Keratinocyte (primary cell): Measurements from ENCODE around the gene RSAD1. TPM values are rescaled to one million over a fixed set of nuclear protein-coding genes. Genes with fewer than 3 reads are reported as not detected.

ENCODE experiments used
- DNase-seq: peaks from one replicate; pipeline ENCODE4 v3.0.0-alpha.2; 2011; ENCODE audit warnings: low read depth, missing footprints, low spot score
- FAIRE-seq: peaks from 2 replicates; lab custom pipeline; 2011; peaks lifted over from hg19 to GRCh38; lab: Jason Lieb, UNC
- H2AFZ ChIP-seq: 2 replicates; pipeline ENCODE4 v1.6.0; 2012; ENCODE audit warnings: low read length, control low read depth, inconsistent platforms; ENCODE audit not compliant: control insufficient read depth
- H3K27ac ChIP-seq: 2 replicates; pipeline ENCODE4 v1.5.1; 2011; ENCODE audit warnings: low read length; ENCODE audit not compliant: control insufficient read depth, insufficient read depth
- H3K27me3 ChIP-seq: 3 replicates; pipeline ENCODE4 v1.6.0; 2011; ENCODE audit warnings: low read length; ENCODE audit not compliant: control insufficient read depth, insufficient read depth; ENCODE audit errors: extremely low read depth
- H3K36me3 ChIP-seq, 2 experiments: 2 replicates in 1 of 2; 3 replicates in 1 of 2; pipeline ENCODE4 v1.5.1; 2011; ENCODE audit warnings: low read length in 2 of 2, mild to moderate bottlenecking in 1 of 2; ENCODE audit not compliant: control insufficient read depth in 2 of 2, insufficient read depth in 2 of 2; ENCODE audit errors: extremely low read depth in 1 of 2
- H3K4me1 ChIP-seq: 3 replicates; pipeline ENCODE4 v1.5.1; 2011; ENCODE audit warnings: low read length; ENCODE audit not compliant: control insufficient read depth, insufficient read depth; ENCODE audit errors: extremely low read depth
- H3K4me2 ChIP-seq: 3 replicates; pipeline ENCODE4 v1.6.0; 2011; ENCODE audit warnings: low read depth, low read length; ENCODE audit not compliant: control insufficient read depth, insufficient read depth; ENCODE audit errors: extremely low read depth
- H3K4me3 ChIP-seq, 3 experiments: fragments of 200-600 bp in 1 of 3; sonication (generic) in 1 of 3; 2 replicates in 2 of 3; 3 replicates in 1 of 3; pipeline ENCODE4 v1.5.1; 2011 to 2016; ENCODE audit warnings: low read length in 3 of 3, mild to moderate bottlenecking in 3 of 3, control low read depth in 2 of 3, inconsistent platforms in 1 of 3, low read depth in 1 of 3, mixed read lengths in 1 of 3, mixed run types in 1 of 3, moderate library complexity in 1 of 3; ENCODE audit not compliant: control insufficient read depth in 2 of 3, insufficient read depth in 2 of 3; ENCODE audit errors: extremely low read depth in 1 of 3
- H3K79me2 ChIP-seq: 2 replicates; pipeline ENCODE4 v1.6.0; 2012; ENCODE audit warnings: low read length; ENCODE audit not compliant: control insufficient read depth, insufficient read depth
- H3K9ac ChIP-seq: 3 replicates; pipeline ENCODE4 v1.6.0; 2011; ENCODE audit warnings: low read length; ENCODE audit not compliant: control insufficient read depth, insufficient read depth; ENCODE audit errors: extremely low read depth
- H3K9me1 ChIP-seq: 3 replicates; pipeline ENCODE4 v1.6.0; 2011; ENCODE audit warnings: low read length; ENCODE audit not compliant: control insufficient read depth, insufficient read depth; ENCODE audit errors: extremely low read depth
- H3K9me3 ChIP-seq: 2 replicates; pipeline ENCODE4 v1.5.1; 2012; ENCODE audit warnings: low read depth, low read length; ENCODE audit not compliant: control insufficient read depth
- H4K20me1 ChIP-seq: 3 replicates; pipeline ENCODE4 v1.6.0; 2011; ENCODE audit warnings: low read length; ENCODE audit not compliant: control insufficient read depth, insufficient read depth; ENCODE audit errors: extremely low read depth
- EZH2 ChIP-seq: IDR thresholded peaks from one replicate; pipeline ENCODE4 v1.6.1; 2012; ENCODE audit warnings: inconsistent platforms, mild to moderate bottlenecking, low read length, moderate library complexity
- dilution Hi-C: fragments of 300-500 bp; cut with MboI; formaldehyde crosslinking; loops from one replicate; pipeline ENCODE4 v1.7.0; 2020; ENCODE audit warnings: low sequenced_read_pairs; ENCODE audit not compliant: extremely low pct_ligation_motif_present
- polyA plus RNA-seq, 5 experiments: library from polyadenylated mRNA; depleted of rRNA in 3 of 5; stranded (reverse) in 3 of 5; stranded (forward) in 1 of 5; unstranded in 1 of 5; fragments of >200 nt; gene quantifications; 1 replicate in 1 of 5; 2 replicates in 3 of 5; 3 replicates in 1 of 5; pipeline versions ENCODE4 v1.2.1 to v1.2.3, GENCODE V29; 2011 to 2012; ENCODE audit warnings: missing spikeins in 2 of 5, low read depth in 1 of 5, low replicate concordance in 1 of 5
- TF ChIP-seq, protein P1 (sequence below), 3 experiments: IDR thresholded peaks in 1 of 3; conservative IDR thresholded peaks in 1 of 3; optimal IDR thresholded peaks in 1 of 3; 2 replicates in 2 of 3; 3 replicates in 1 of 3; pipeline versions ENCODE3 to v1.5.1; 2011; ENCODE audit warnings: low read length in 3 of 3, mild to moderate bottlenecking in 3 of 3, moderate library complexity in 2 of 3, control low read depth in 1 of 3, inconsistent platforms in 1 of 3; ENCODE audit not compliant: insufficient read depth in 2 of 3; ENCODE audit errors: extremely low read depth in 1 of 3

The RSAD1 gene
- polyA plus RNA-seq, 1 donor (not counting 4 experiments of a cell fraction or from before 2014, with no cell fraction given) = 28.2 TPM

DNA sequence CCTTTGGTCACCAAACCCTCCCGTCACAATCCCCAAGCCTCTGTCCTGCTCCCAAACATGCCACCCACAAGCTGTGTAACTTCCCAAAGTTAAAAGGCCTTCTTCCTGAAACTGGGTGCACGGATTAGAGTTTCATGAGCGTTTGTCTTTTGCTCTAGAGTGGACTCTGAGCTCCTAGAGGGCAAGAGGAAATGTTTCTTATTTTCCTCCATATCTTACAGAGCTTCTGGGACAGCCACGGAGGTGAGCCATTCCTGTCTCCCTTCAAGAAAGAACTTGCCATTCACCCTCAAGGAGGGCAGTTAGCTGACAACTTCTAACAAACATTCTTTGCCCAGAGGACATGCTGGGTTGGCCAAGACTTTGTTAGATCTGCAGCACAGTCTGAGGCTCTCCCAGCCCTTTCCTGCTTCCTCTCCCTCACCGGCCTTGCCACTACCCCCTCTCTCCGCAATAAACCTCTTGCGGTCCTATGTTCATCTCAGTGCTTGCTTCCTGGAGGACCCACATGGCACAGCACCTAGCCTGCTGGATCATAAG is 27.0 kb downstream of the RSAD1 start:
- Histone ChIP-seq H3K4me3 (no peak overlapping the region), H3K9me1 (no peaks in the 10 kb centered on the region), H4K20me1 (no peaks in the 10 kb centered on the region), H3K9me3 (no peaks in the 10 kb centered on the region), H2AFZ (peak overlapping the region; percentile 86), H3K36me3 (no peaks in the 10 kb centered on the region), H3K27me3 (no peaks in the 10 kb centered on the region), H3K9ac (no peak overlapping the region), H3K79me2 (no peaks in the 10 kb centered on the region), H3K4me2 (peak overlapping the region; percentile 36), H3K27ac (no peak overlapping the region), H3K4me1 (peaks cover 43% of the 10 kb centered on the region)
- dilution Hi-C loops = no loop called here
- TF ChIP-seq, protein P1, sequence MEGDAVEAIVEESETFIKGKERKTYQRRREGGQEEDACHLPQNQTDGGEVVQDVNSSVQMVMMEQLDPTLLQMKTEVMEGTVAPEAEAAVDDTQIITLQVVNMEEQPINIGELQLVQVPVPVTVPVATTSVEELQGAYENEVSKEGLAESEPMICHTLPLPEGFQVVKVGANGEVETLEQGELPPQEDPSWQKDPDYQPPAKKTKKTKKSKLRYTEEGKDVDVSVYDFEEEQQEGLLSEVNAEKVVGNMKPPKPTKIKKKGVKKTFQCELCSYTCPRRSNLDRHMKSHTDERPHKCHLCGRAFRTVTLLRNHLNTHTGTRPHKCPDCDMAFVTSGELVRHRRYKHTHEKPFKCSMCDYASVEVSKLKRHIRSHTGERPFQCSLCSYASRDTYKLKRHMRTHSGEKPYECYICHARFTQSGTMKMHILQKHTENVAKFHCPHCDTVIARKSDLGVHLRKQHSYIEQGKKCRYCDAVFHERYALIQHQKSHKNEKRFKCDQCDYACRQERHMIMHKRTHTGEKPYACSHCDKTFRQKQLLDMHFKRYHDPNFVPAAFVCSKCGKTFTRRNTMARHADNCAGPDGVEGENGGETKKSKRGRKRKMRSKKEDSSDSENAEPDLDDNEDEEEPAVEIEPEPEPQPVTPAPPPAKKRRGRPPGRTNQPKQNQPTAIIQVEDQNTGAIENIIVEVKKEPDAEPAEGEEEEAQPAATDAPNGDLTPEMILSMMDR (optimal IDR thresholded peaks at IDR 0.05 in 1 of 3, IDR thresholded peaks at IDR 0.05 in 1 of 3, conservative IDR thresholded peaks at IDR 0.05 in 1 of 3; ENCODE audit: extremely low read depth in 1 of 3, insufficient read depth in 2 of 3, low read length in 3 of 3) = no peak
- FAIRE-seq = peak; percentile 61
- DNase-seq = no peak

DNA sequence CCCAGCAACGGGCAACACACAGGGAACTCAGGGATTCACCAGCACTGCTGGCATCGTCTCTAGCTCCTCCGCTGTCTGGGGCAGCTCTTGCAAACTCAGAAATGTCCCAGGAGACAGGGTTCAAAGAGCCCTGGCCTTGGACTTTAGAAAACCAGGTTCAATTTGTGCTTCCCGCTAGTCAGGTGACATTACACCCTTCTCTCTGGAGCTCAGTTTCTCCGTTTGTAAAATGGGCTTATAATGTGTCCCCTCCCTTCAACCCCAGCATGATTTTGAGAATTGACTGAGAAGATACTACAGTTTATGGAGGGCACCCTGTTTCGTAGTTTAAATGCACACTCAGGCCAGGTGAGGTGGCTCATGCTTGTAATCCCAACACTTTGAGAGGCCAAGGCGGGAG is 27.6 kb downstream of the RSAD1 start:
- Histone ChIP-seq H3K9ac (no peak overlapping the region), H3K27me3 (no peaks in the 10 kb centered on the region), H3K27ac (no peak overlapping the region), H3K4me1 (peaks cover 50% of the 10 kb centered on the region), H3K79me2 (no peaks in the 10 kb centered on the region), H3K9me1 (no peaks in the 10 kb centered on the region), H4K20me1 (no peaks in the 10 kb centered on the region), H3K9me3 (no peaks in the 10 kb centered on the region), H3K4me2 (peak overlapping the region; percentile 36), H3K4me3 (no peak overlapping the region), H2AFZ (peak overlapping the region; percentile 86), H3K36me3 (no peaks in the 10 kb centered on the region)
- DNase-seq (no peak), FAIRE-seq (no peak)
- TF ChIP-seq EZH2 = no peak
- TF ChIP-seq, protein P1 (optimal IDR thresholded peaks at IDR 0.05 in 1 of 3, IDR thresholded peaks at IDR 0.05 in 1 of 3, conservative IDR thresholded peaks at IDR 0.05 in 1 of 3; ENCODE audit: extremely low read depth in 1 of 3, insufficient read depth in 2 of 3, low read length in 3 of 3) = no peak
- dilution Hi-C loops = no loop called here
